ENCODE measurements around the gene ALK. TPM values are rescaled to one million over a fixed set of nuclear protein-coding genes. Genes with fewer than 3 reads are reported as not detected.

Gene ALK
- total RNA-seq, 2 donors from 2014 or later, result not detected

- H3K27ac Mint-ChIP-seq, result no peak overlapping the region
- H3K4me3 Mint-ChIP-seq, result no peak overlapping the region
- peaks cover 2% of the 10 kb centered on the region for H3K36me3 Mint-ChIP-seq (ENCODE audit: low read depth)
- DNase-seq (no peak), ATAC-seq (no peak)
- no peaks in the 10 kb centered on the region for H3K9me3 ChIP-seq (ENCODE audit: control insufficient read depth, low read length, poor library complexity, severe bottlenecking)
- H3K27me3 Mint-ChIP-seq, result peaks cover 41% of the 10 kb centered on the region
- H3K4me1 Mint-ChIP-seq, result no peaks in the 10 kb centered on the region
Observed at GRCh38 chr2:29398384-29399237, 522.8 kb downstream of the ALK start.

- Mint-ChIP-seq H3K36me3 (ENCODE audit: low read depth) (peaks cover 2% of the 10 kb centered on the region), H3K4me3 (no peak overlapping the region), H3K27me3 (peaks cover 50% of the 10 kb centered on the region), H3K27ac (no peak overlapping the region), H3K4me1 (no peaks in the 10 kb centered on the region)
- no peaks in the 10 kb centered on the region for H3K9me3 ChIP-seq (ENCODE audit: control insufficient read depth, low read length, poor library complexity, severe bottlenecking)
- ATAC-seq (no peak), DNase-seq (no peak)
Observed at GRCh38 chr2:29397713-29398112, 523.7 kb downstream of the ALK start.

GRCh38 chr2:29397039-29397438 lies 524.3 kb downstream of the ALK start:
- DNase-seq (no peak), ATAC-seq (no peak)
- Mint-ChIP-seq H3K27me3 (peaks cover 53% of the 10 kb centered on the region), H3K27ac (no peak overlapping the region), H3K4me1 (no peaks in the 10 kb centered on the region), H3K36me3 (ENCODE audit: low read depth) (peaks cover 2% of the 10 kb centered on the region), H3K4me3 (no peak overlapping the region)
- no peaks in the 10 kb centered on the region for H3K9me3 ChIP-seq (ENCODE audit: control insufficient read depth, low read length, poor library complexity, severe bottlenecking)

GRCh38 chr2:29394981-29395350 lies 526.4 kb downstream of the ALK start:
- DNase-seq, result no peak
- H3K27ac Mint-ChIP-seq, result no peak overlapping the region
- ATAC-seq, result no peak
- H3K9me3 ChIP-seq (ENCODE audit: control insufficient read depth, low read length, poor library complexity, severe bottlenecking), result no peaks in the 10 kb centered on the region
- no peak overlapping the region for H3K4me3 Mint-ChIP-seq
- no peaks in the 10 kb centered on the region for H3K4me1 Mint-ChIP-seq
- H3K36me3 Mint-ChIP-seq (ENCODE audit: low read depth), result peaks cover 2% of the 10 kb centered on the region
- H3K27me3 Mint-ChIP-seq, result peaks cover 60% of the 10 kb centered on the region

GRCh38 chr2:29394311-29394980 lies 526.9 kb downstream of the ALK start:
- peaks cover 59% of the 10 kb centered on the region for H3K27me3 Mint-ChIP-seq
- no peaks in the 10 kb centered on the region for H3K4me1 Mint-ChIP-seq
- no peaks in the 10 kb centered on the region for H3K9me3 ChIP-seq (ENCODE audit: control insufficient read depth, low read length, poor library complexity, severe bottlenecking)
- DNase-seq (no peak), ATAC-seq (no peak)
- peaks cover 2% of the 10 kb centered on the region for H3K36me3 Mint-ChIP-seq (ENCODE audit: low read depth)
- H3K4me3 Mint-ChIP-seq, result no peak overlapping the region
- H3K27ac Mint-ChIP-seq, result no peak overlapping the region

- no peak for ATAC-seq
- H3K4me3 Mint-ChIP-seq, result no peak overlapping the region
- peaks cover 65% of the 10 kb centered on the region for H3K27me3 Mint-ChIP-seq
- H3K4me1 Mint-ChIP-seq, result no peaks in the 10 kb centered on the region
- no peak for DNase-seq
- peaks cover 2% of the 10 kb centered on the region for H3K36me3 Mint-ChIP-seq (ENCODE audit: low read depth)
- H3K9me3 ChIP-seq (ENCODE audit: control insufficient read depth, low read length, poor library complexity, severe bottlenecking), result no peaks in the 10 kb centered on the region
- no peak overlapping the region for H3K27ac Mint-ChIP-seq
Observed at GRCh38 chr2:29393676-29394075, 527.7 kb downstream of the ALK start.

GRCh38 chr2:29392774-29393173 lies 528.6 kb downstream of the ALK start:
- H3K27ac Mint-ChIP-seq, result no peak overlapping the region
- H3K27me3 Mint-ChIP-seq, result peaks cover 68% of the 10 kb centered on the region
- no peaks in the 10 kb centered on the region for H3K4me1 Mint-ChIP-seq
- ATAC-seq (no peak), DNase-seq (no peak)
- H3K4me3 Mint-ChIP-seq, result no peak overlapping the region
- H3K36me3 Mint-ChIP-seq (ENCODE audit: low read depth), result peaks cover 2% of the 10 kb centered on the region
- H3K9me3 ChIP-seq (ENCODE audit: control insufficient read depth, low read length, poor library complexity, severe bottlenecking), result no peaks in the 10 kb centered on the region

- H3K36me3 Mint-ChIP-seq (ENCODE audit: low read depth), result peaks cover 2% of the 10 kb centered on the region
- H3K9me3 ChIP-seq (ENCODE audit: control insufficient read depth, low read length, poor library complexity, severe bottlenecking), result no peaks in the 10 kb centered on the region
- no peak overlapping the region for H3K27ac Mint-ChIP-seq
- no peak for ATAC-seq
- DNase-seq, result no peak
- peaks cover 76% of the 10 kb centered on the region for H3K27me3 Mint-ChIP-seq
- no peaks in the 10 kb centered on the region for H3K4me1 Mint-ChIP-seq
- no peak overlapping the region for H3K4me3 Mint-ChIP-seq
Observed at GRCh38 chr2:29390136-29390535, 531.2 kb downstream of the ALK start.

- no peak for DNase-seq
- Mint-ChIP-seq H3K27ac (no peak overlapping the region), H3K4me1 (no peaks in the 10 kb centered on the region), H3K36me3 (ENCODE audit: low read depth) (peaks cover 2% of the 10 kb centered on the region), H3K27me3 (peaks cover 72% of the 10 kb centered on the region), H3K4me3 (no peak overlapping the region)
- no peaks in the 10 kb centered on the region for H3K9me3 ChIP-seq (ENCODE audit: control insufficient read depth, low read length, poor library complexity, severe bottlenecking)
- ATAC-seq, result no peak
Observed at GRCh38 chr2:29389686-29390085, 531.7 kb downstream of the ALK start.

GRCh38 chr2:29388071-29388470 lies 533.3 kb downstream of the ALK start:
- Mint-ChIP-seq H3K27me3 (peaks cover 68% of the 10 kb centered on the region), H3K27ac (no peak overlapping the region), H3K4me1 (no peaks in the 10 kb centered on the region), H3K36me3 (ENCODE audit: low read depth) (no peaks in the 10 kb centered on the region), H3K4me3 (no peak overlapping the region)
- ATAC-seq, result no peak
- DNase-seq, result no peak
- no peaks in the 10 kb centered on the region for H3K9me3 ChIP-seq (ENCODE audit: control insufficient read depth, low read length, poor library complexity, severe bottlenecking)

- ATAC-seq (no peak), DNase-seq (no peak)
- H3K4me3 Mint-ChIP-seq, result no peak overlapping the region
- no peaks in the 10 kb centered on the region for H3K36me3 Mint-ChIP-seq (ENCODE audit: low read depth)
- no peak overlapping the region for H3K27ac Mint-ChIP-seq
- H3K9me3 ChIP-seq (ENCODE audit: control insufficient read depth, low read length, poor library complexity, severe bottlenecking), result no peaks in the 10 kb centered on the region
- no peaks in the 10 kb centered on the region for H3K4me1 Mint-ChIP-seq
- H3K27me3 Mint-ChIP-seq, result peaks cover 47% of the 10 kb centered on the region
Observed at GRCh38 chr2:29382486-29382885, 538.9 kb downstream of the ALK start.

- Mint-ChIP-seq H3K36me3 (ENCODE audit: low read depth) (no peaks in the 10 kb centered on the region), H3K4me1 (no peaks in the 10 kb centered on the region), H3K27me3 (peaks cover 32% of the 10 kb centered on the region), H3K27ac (no peak overlapping the region), H3K4me3 (no peak overlapping the region)
- no peaks in the 10 kb centered on the region for H3K9me3 ChIP-seq (ENCODE audit: control insufficient read depth, low read length, poor library complexity, severe bottlenecking)
- ATAC-seq (no peak), DNase-seq (no peak)
Observed at GRCh38 chr2:29377788-29378187, 543.6 kb downstream of the ALK start.

GRCh38 chr2:29376541-29376940 lies 544.8 kb downstream of the ALK start:
- ATAC-seq (no peak), DNase-seq (no peak)
- peaks cover 39% of the 10 kb centered on the region for H3K27me3 Mint-ChIP-seq
- H3K4me1 Mint-ChIP-seq, result no peaks in the 10 kb centered on the region
- no peaks in the 10 kb centered on the region for H3K9me3 ChIP-seq (ENCODE audit: control insufficient read depth, low read length, poor library complexity, severe bottlenecking)
- no peak overlapping the region for H3K4me3 Mint-ChIP-seq
- H3K36me3 Mint-ChIP-seq (ENCODE audit: low read depth), result no peaks in the 10 kb centered on the region
- H3K27ac Mint-ChIP-seq, result no peak overlapping the region

- no peaks in the 10 kb centered on the region for H3K4me1 Mint-ChIP-seq
- no peaks in the 10 kb centered on the region for H3K9me3 ChIP-seq (ENCODE audit: control insufficient read depth, low read length, poor library complexity, severe bottlenecking)
- ATAC-seq (no peak), DNase-seq (no peak)
- no peaks in the 10 kb centered on the region for H3K36me3 Mint-ChIP-seq (ENCODE audit: low read depth)
- no peak overlapping the region for H3K4me3 Mint-ChIP-seq
- H3K27ac Mint-ChIP-seq, result no peak overlapping the region
- H3K27me3 Mint-ChIP-seq, result peaks cover 45% of the 10 kb centered on the region
Observed at GRCh38 chr2:29375843-29376242, 545.5 kb downstream of the ALK start.

Data from T-helper 17 cell (primary cell).